ENCODE results near the gene FHL3.

The FHL3 gene, protein sequence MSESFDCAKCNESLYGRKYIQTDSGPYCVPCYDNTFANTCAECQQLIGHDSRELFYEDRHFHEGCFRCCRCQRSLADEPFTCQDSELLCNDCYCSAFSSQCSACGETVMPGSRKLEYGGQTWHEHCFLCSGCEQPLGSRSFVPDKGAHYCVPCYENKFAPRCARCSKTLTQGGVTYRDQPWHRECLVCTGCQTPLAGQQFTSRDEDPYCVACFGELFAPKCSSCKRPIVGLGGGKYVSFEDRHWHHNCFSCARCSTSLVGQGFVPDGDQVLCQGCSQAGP

DNA sequence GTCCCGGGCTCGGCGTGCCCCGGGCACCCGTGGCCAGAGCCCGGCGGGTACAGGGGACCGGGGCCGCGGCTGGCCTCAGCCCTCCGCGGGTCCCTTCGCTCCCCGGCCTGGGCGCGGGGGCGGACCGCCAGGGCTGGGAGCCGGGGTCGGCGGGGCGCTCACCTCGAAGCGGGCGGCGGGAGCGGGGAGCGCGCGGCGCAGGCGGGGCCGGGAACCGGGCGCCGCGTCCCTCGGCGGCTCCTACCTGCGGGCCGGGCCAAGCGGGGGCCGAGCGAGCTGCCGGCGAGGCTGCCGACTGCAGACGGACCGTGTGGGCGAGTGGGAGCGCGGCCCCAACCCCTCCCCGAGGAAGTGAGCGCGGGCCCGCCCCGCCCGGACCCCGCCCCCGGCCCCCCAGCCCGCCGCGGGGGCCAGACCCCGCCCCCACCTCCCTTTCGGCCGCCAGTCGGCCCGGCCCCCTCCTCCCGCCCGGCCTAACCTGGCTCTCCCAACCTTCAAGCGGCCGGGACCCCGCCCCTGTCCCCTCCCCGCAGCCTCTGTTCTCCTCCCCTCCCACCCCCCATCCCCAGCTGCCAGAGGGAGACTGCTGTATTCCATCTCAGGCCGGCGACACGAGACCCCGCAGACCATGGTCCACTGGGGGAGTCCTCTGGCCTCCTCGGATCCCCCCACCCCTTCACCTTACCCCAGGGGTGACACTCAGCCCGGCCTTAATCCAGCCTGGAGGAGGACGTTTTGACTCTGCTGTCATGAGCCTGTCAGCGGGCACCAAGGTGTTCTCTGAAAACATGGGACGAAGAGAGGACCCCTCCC lies at the start of gene FHL3:
Gene FHL3 (minus strand): TSS at position 320 of the 813 bp plus-strand sequence. CDS start 6,102 bp downstream, outside the sequence.
- TF ChIP-seq, protein P1, sequence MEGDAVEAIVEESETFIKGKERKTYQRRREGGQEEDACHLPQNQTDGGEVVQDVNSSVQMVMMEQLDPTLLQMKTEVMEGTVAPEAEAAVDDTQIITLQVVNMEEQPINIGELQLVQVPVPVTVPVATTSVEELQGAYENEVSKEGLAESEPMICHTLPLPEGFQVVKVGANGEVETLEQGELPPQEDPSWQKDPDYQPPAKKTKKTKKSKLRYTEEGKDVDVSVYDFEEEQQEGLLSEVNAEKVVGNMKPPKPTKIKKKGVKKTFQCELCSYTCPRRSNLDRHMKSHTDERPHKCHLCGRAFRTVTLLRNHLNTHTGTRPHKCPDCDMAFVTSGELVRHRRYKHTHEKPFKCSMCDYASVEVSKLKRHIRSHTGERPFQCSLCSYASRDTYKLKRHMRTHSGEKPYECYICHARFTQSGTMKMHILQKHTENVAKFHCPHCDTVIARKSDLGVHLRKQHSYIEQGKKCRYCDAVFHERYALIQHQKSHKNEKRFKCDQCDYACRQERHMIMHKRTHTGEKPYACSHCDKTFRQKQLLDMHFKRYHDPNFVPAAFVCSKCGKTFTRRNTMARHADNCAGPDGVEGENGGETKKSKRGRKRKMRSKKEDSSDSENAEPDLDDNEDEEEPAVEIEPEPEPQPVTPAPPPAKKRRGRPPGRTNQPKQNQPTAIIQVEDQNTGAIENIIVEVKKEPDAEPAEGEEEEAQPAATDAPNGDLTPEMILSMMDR (conservative IDR thresholded peaks at IDR 0.05; ENCODE audit: low read depth, low read length) = no peak
- no peak for DNase-seq (ENCODE audit: low read depth)
- H3K4me3 ChIP-seq (ENCODE audit: low read length) = peak within 1 kb of the TSS; percentile 74

DNA sequence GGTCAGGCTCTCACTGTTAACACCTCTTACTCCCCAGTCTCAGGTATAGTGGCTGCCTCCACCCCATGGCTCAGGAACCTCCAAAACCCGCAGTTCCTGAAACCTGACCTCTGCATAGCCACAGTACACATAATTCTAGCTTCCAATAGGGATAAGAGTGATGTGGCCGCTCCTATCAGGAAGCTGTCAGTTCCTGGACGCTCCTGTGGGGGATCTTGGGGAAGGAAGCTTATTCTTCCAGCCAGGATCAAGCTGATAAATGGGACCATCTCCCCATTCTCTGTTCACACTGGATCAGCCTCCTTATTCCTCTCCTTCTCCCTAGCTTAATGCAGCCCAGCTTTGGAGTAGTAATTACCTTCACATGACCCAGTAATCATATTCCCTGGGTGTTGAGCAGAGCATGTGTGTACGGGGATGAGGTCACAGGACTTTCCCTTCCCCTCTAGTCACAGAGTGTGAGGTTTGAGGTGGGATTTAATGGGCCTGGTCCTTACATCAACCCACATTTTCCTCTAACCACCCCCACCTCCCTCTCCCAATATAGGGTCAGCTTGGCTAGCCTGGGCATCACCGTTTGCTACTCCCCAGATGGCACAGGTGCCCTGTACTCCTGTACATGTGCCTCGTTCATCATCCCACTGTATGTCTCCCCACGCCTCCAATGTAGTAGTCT lies 48.2 kb upstream of the FHL3 start:
- no peak for DNase-seq (ENCODE audit: low read depth)
- H3K4me3 ChIP-seq (ENCODE audit: low read length) = no peak overlapping the region
- TF ChIP-seq, protein P1 (conservative IDR thresholded peaks at IDR 0.05; ENCODE audit: low read depth, low read length) = no peak

DNA sequence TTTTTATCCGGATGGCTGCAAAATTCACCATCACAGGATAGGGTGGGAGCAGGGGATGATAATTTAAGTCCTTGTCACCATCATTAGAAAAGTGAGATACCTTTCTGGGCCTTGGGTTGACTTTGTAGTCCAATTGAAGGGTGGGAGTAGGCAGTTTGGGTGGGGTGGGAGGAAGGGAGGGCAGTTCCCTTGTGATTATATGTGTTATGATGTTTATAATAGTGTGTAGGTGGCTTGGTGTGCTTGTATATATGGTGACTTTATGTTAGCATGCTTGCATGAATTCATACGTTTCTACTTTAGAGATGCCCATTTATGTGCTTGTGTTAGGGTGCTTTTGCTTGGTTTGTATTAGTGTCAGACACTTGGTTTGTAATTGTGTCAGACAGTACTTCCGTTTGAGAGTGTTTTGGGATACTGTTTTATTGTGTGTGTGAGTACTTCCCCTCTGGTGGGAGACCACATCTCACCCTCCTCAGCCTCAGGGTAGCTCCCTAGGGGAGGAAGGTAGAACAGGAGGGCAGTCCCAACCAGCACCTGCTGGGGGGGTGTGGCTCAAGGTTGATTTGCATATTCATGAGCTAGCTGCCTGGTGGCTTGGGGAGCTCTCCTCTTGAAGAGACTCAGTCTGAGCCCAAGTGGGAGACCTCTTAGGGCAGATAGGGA lies 47.6 kb upstream of the FHL3 start:
- no peak for DNase-seq (ENCODE audit: low read depth)
- TF ChIP-seq, protein P1 (conservative IDR thresholded peaks at IDR 0.05; ENCODE audit: low read depth, low read length) = no peak
- H3K4me3 ChIP-seq (ENCODE audit: low read length) = no peak overlapping the region

DNA sequence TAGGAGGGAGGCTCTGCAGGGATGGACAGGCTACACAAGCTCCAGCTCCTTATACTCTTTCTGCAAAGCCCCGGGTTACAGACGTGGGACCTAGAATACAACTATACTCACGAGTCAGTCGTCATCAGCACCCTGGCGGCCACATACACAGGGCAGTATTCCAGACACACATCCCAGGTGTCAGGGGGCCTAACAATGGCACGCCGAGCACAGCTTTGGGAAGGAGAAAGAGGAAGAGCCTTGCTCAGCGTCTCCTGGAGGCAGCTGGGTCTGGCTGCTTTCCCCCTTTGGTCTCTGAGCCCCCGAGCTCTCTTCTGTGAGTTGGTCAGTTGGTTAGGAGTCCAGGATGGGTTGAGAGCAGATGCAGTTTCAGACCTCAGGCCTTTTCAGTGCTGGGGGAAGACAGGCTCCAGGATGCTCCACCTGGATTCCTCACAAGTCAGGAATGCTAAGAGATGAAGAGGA lies 45.8 kb upstream of the FHL3 start:
- H3K4me3 ChIP-seq (ENCODE audit: low read length) = no peak overlapping the region
- TF ChIP-seq, protein P1 (conservative IDR thresholded peaks at IDR 0.05; ENCODE audit: low read depth, low read length) = no peak
- no peak for DNase-seq (ENCODE audit: low read depth)

DNA sequence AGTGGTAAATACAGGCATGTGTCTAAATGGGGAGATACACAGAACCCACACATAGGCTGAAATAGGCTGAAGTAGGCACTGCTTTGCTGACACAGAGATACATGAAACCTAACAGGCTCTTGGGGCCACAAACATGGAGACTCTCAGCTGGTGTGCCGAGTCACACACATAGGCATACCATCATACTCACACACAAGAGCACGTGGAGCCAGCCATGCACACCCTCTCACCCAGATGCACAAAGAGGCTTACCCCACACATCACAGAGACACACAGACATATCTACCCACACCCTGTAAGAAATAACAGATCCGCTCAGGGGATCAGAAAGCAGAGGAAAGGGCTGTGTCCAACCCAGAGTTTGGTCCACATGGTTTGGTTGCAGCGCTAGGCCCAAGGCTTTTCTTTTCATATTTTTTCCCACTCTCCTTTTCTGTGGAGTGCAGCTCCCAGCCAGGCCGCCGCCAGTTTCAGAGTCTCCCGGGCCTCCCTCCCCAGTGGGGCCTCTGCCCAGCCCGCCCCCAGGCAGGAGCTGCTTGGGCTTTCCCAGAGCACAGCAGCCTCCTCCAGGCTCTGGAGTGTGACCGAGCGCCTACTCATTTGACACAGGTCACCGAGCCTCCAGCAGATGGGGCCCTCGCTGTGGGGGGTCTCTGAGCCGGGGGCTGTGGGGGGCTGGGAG lies 45.2 kb upstream of the FHL3 start:
- TF ChIP-seq, protein P1 (conservative IDR thresholded peaks at IDR 0.05; ENCODE audit: low read depth, low read length) = no peak
- no peak overlapping the region for H3K4me3 ChIP-seq (ENCODE audit: low read length)
- no peak for DNase-seq (ENCODE audit: low read depth)

DNA sequence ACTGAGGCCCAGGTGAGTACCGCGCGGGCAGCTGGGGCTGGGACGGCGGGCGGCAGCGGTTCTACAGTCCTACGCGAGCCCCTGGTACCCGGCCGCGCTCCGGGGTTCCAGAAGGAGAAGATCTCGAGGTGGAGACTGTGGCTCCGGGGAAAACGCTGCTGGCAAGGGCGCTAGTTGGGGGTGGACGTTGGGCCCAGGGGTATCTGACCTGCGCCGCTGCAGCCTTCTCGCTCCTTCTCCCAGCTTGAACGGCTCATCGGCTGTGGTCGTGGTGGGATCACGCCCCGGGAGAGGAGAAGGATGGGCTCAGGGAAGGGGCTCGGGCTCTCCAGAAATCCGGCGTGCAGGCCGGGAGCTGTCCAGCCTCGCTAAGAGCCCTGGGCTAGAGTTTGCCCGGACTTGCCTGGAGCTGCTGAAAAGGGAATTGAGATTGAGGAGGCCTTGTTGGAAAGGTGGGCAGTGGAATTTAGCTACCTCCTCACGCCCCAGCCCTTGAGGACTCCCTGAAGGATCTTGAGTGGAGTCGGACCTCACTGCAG lies 42.4 kb upstream of the FHL3 start:
- H3K4me3 ChIP-seq (ENCODE audit: low read length) = peak overlapping the region; percentile 21
- no peak for DNase-seq (ENCODE audit: low read depth)

More for the DNA sequence above, 42.4 kb upstream of the FHL3 start:
- TF ChIP-seq, protein P1 (conservative IDR thresholded peaks at IDR 0.05; ENCODE audit: low read depth, low read length) = no peak

All from retinal pigment epithelial cell (primary cell).